ENCODE measurements around the gene MRPL24. TPM values are rescaled to one million over a fixed set of nuclear protein-coding genes. Genes with fewer than 3 reads are reported as not detected.

Gene MRPL24
- total and polyA plus RNA-seq, 2 of the 8 experiments (the other 6 are each of a cell fraction or from before 2014, with no cell fraction given), result 29.7 to 35.2 TPM

GRCh38 chr1:156766298-156767100 is 25.6 kb upstream of the MRPL24 start:
- H3K14ac ChIP-seq (ENCODE audit: insufficient read length), result no peak overlapping the region
- peak overlapping the region; percentile 90; the same call in 1 of the 2 replicates for H4K8ac ChIP-seq (ENCODE audit: extremely low read depth, insufficient read depth, low read length)
- DNase-seq (ENCODE audit: low read depth in 1 of 2, low spot score in 2 of 2), result no peak
- peak overlapping the region; percentile 26 for H4K5ac ChIP-seq (ENCODE audit: insufficient read length, low read depth, low read length)
- peaks cover 0 to 16% (median 6%) of the 10 kb centered on the region in 4 experiments; a peak in 5 of 7 replicates for H3K4me1 ChIP-seq (replicated peaks in 1 of 4; ENCODE audit: control insufficient read depth in 3 of 4, insufficient read depth in 4 of 4, low read length in 3 of 4)
- H3K23ac ChIP-seq (ENCODE audit: insufficient read length), result no peak overlapping the region
- peak overlapping the region; percentile 80 for H2BK5ac ChIP-seq (ENCODE audit: low read depth, low read length)
- no peaks in the 10 kb centered on the region for H3K27me3 ChIP-seq (replicated peaks in 1 of 4; ENCODE audit: control insufficient read depth in 3 of 4, extremely low read depth in 1 of 4, insufficient read depth in 3 of 4, low read length in 3 of 4)
- peak; percentile 15; the same call in 1 of the 2 replicates for TF ChIP-seq PHF8 (conservative IDR thresholded peaks at IDR 0.05; ENCODE audit: low read depth, low read length)
- peak; percentile 13 for TF ChIP-seq KDM4A (IDR thresholded peaks at IDR 0.05; ENCODE audit: low read depth, low read length, severe bottlenecking)
- peak in 1 of 2 experiments; percentile 65; a peak in 1 of 3 replicates for TF ChIP-seq POLR2A (IDR thresholded peaks at IDR 0.05; ENCODE audit: control extremely low read depth in 1 of 2, low read depth in 2 of 2, low read length in 2 of 2)
- TF ChIP-seq SAP30 (IDR thresholded peaks at IDR 0.05; ENCODE audit: insufficient read depth, insufficient replicate concordance, low read length), result no peak
- peak overlapping the region; percentile 96 to 97 for H3K4me2 ChIP-seq (ENCODE audit: insufficient read depth in 1 of 2, low read depth in 2 of 2, low read length in 2 of 2)
- FAIRE-seq, result no peak
- peaks cover 10 to 18% of the 10 kb centered on the region in 2 experiments for H4K20me1 ChIP-seq (replicated peaks in 1 of 2; ENCODE audit: control insufficient read depth in 1 of 2, insufficient read depth in 2 of 2, low read length in 2 of 2)
- H2AFZ ChIP-seq (ENCODE audit: low read length), result peak overlapping the region; percentile 54
- peak overlapping the region; percentile 75; the same call in 1 of the 2 replicates for H2BK12ac ChIP-seq (ENCODE audit: low read depth, low read length)
- H3K18ac ChIP-seq (ENCODE audit: extremely low read depth, low read length), result peak overlapping the region; percentile 72; the same call in 1 of the 2 replicates
- H3K23me2 ChIP-seq (ENCODE audit: low read depth, low read length), result peaks cover 11% of the 10 kb centered on the region
- peaks cover 10% of the 10 kb centered on the region for H3K79me1 ChIP-seq (ENCODE audit: low read depth, low read length)
- H3K56ac ChIP-seq (replicated peaks; ENCODE audit: insufficient read length, low read depth, low read length), result no peak overlapping the region
- H3K9me3 ChIP-seq (ENCODE audit: insufficient read depth in 2 of 2, low read depth in 1 of 2, low read length in 1 of 2), result no peaks in the 10 kb centered on the region
- ChIA-PET POLR2A (ENCODE audit: partially characterized antibody) (interaction anchor here (0.6 to 8.2 kb wide), 27 partner anchors 10 to 175 kb away, joined by 3 to 121 read pairs (median 5); partner anchors contain the start of genes CRABP2, GPATCH4, HDGF and ISG20L2), CTCF (ENCODE audit: partially characterized antibody) (interaction anchor here (1.0 to 11.7 kb wide), 7 partner anchors 14 to 124 kb away, joined by 3 to 100 read pairs (median 4); partner anchors contain the start of genes ISG20L2 and METTL25B)
- peak overlapping the region; percentile 70 for H3K27ac ChIP-seq (ENCODE audit: low read depth, low read length)
- peak overlapping the region; percentile 13; the same call in 1 of the 2 replicates for H2BK15ac ChIP-seq (ENCODE audit: low read length)
- H2AK5ac ChIP-seq (ENCODE audit: low read depth, low read length), result peak overlapping the region; percentile 83; the same call in 1 of the 2 replicates
- H2BK20ac ChIP-seq (ENCODE audit: low read length), result no peak overlapping the region
- peaks cover 26 to 36% of the 10 kb centered on the region in 2 experiments for H3K79me2 ChIP-seq (ENCODE audit: control insufficient read depth in 1 of 2, insufficient read depth in 2 of 2, low read length in 2 of 2)
- peak overlapping the region; percentile 45 to 75 (median 70) for H3K4me3 ChIP-seq (ENCODE audit: extremely low read depth in 1 of 4, insufficient read depth in 2 of 4, low read depth in 3 of 4, low read length in 4 of 4)
- peaks cover 0 to 5% (median 2%) of the 10 kb centered on the region in 4 experiments; a peak in 2 of 8 replicates for H3K36me3 ChIP-seq (ENCODE audit: control insufficient read depth in 2 of 4, insufficient read depth in 4 of 4, low read length in 3 of 4)
- no peak overlapping the region for H3K4ac ChIP-seq (replicated peaks; ENCODE audit: insufficient read length, low read depth, low read length)
- WGBS, 2 experiments (ENCODE audit: extremely low coverage in 1 of 2, insufficient coverage in 1 of 2, insufficient read length in 1 of 2, insufficient replicate concordance in 2 of 2, low coverage in 1 of 2, low lambda C conversion rate in 2 of 2, missing lambda C conversion rate in 1 of 2), result 34% methylated on average over 14 of the region's 14 CpGs; no CpG with 5 or more reads in 1 of the 2 experiments
- H2BK120ac ChIP-seq (replicated peaks; ENCODE audit: low read depth, low read length), result no peak overlapping the region
- peak overlapping the region; percentile 58 to 80 (median 70) for H3K9ac ChIP-seq (replicated peaks in 1 of 4; ENCODE audit: extremely low read depth in 1 of 4, low read depth in 3 of 4, low read length in 3 of 4)
- peak overlapping the region; percentile 4 for H4K91ac ChIP-seq (replicated peaks; ENCODE audit: insufficient read length, low read length)

Measured in H1 (cell line).